ENCODE data around the gene VPS13D. TPM values are rescaled to one million over a fixed set of nuclear protein-coding genes. Genes with fewer than 3 reads are reported as not detected.

The VPS13D gene
- total RNA-seq, 1 donor from 2014 or later, result 77.8 TPM

DNA sequence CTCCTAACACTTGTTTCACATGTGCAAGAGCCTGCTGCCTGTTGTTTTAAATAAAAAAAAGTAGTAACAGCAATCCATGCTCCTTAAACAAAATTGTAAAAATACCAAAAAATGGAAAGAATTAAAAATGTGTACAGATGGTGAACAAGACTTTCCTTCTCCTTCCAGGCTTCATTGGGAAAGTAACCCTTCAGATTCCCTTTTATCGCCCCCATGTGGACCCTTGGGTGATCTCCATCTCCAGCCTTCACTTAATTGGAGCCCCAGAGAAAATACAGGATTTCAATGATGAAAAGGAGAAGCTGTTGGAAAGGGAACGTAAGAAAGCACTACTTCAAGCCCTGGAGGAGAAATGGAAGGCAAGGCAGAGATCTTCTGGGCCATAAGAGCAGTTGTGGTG, 14.2 kb downstream of the VPS13D start:
- no peaks in the 10 kb centered on the region for H3K27me3 Mint-ChIP-seq (ENCODE audit: low read depth)
- no peaks in the 10 kb centered on the region for H3K9me3 Mint-ChIP-seq
- H3K4me3 Mint-ChIP-seq, result no peak overlapping the region
- H3K4me1 Mint-ChIP-seq, result no peaks in the 10 kb centered on the region
- no peak for DNase-seq (ENCODE audit: low spot score in 2 of 2, unreplicated experiment in 2 of 2)
- TF ChIP-seq, protein P1, sequence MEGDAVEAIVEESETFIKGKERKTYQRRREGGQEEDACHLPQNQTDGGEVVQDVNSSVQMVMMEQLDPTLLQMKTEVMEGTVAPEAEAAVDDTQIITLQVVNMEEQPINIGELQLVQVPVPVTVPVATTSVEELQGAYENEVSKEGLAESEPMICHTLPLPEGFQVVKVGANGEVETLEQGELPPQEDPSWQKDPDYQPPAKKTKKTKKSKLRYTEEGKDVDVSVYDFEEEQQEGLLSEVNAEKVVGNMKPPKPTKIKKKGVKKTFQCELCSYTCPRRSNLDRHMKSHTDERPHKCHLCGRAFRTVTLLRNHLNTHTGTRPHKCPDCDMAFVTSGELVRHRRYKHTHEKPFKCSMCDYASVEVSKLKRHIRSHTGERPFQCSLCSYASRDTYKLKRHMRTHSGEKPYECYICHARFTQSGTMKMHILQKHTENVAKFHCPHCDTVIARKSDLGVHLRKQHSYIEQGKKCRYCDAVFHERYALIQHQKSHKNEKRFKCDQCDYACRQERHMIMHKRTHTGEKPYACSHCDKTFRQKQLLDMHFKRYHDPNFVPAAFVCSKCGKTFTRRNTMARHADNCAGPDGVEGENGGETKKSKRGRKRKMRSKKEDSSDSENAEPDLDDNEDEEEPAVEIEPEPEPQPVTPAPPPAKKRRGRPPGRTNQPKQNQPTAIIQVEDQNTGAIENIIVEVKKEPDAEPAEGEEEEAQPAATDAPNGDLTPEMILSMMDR (IDR thresholded peaks at IDR 0.05; ENCODE audit: unreplicated experiment), result no peak
- H3K27ac Mint-ChIP-seq, result no peak overlapping the region
- peaks cover 44% of the 10 kb centered on the region for H3K36me3 Mint-ChIP-seq

DNA sequence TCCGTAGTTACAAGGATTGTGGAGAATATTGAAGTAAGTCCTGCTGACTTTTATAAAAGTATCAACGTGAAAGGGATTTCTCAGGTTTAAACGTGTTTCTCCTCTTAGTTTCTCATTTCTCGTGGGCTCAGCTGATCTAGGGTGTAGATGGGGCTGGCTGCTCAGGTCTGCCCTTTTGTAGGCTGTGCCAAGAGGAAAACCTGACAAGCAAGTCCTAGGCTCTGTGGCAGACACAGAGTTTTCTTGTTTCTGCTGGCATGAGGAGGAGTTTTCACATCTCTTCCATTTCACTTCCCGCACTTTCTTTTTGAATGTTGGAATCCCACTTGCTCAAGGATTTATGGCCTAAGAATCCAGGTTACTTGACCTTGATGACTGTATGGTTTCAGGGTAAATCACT, 14.8 kb downstream of the VPS13D start:
- Mint-ChIP-seq H3K9me3 (no peaks in the 10 kb centered on the region), H3K4me1 (no peaks in the 10 kb centered on the region), H3K4me3 (no peak overlapping the region), H3K27ac (no peak overlapping the region), H3K27me3 (ENCODE audit: low read depth) (no peaks in the 10 kb centered on the region), H3K36me3 (peaks cover 46% of the 10 kb centered on the region)
- DNase-seq (ENCODE audit: low spot score in 2 of 2, unreplicated experiment in 2 of 2), result no peak
- TF ChIP-seq, protein P1 (IDR thresholded peaks at IDR 0.05; ENCODE audit: unreplicated experiment), result no peak

DNA sequence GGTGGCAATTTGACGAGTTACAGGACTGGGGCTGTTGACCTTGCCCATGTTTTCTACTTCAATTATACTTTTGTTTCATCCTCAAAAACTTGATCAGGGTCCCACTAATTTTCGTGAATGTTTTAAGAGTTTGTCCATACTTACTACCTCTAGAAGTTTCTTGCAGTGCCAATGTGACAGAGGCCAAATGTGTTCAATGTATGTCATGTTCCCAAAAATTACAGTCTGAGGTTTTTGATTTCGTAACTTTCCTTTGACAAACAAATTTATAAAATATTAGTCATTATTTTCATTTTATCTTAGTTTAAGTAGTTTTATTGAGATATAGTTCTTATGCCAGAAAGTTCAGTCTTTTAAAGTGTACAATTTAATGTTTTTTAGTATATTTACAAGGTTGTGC, 15.3 kb downstream of the VPS13D start:
- Mint-ChIP-seq H3K9me3 (no peaks in the 10 kb centered on the region), H3K4me1 (no peaks in the 10 kb centered on the region), H3K27me3 (ENCODE audit: low read depth) (no peaks in the 10 kb centered on the region), H3K36me3 (peaks cover 49% of the 10 kb centered on the region), H3K27ac (no peak overlapping the region), H3K4me3 (no peak overlapping the region)
- TF ChIP-seq, protein P1 (IDR thresholded peaks at IDR 0.05; ENCODE audit: unreplicated experiment), result no peak
- DNase-seq (ENCODE audit: low spot score in 2 of 2, unreplicated experiment in 2 of 2), result no peak

DNA sequence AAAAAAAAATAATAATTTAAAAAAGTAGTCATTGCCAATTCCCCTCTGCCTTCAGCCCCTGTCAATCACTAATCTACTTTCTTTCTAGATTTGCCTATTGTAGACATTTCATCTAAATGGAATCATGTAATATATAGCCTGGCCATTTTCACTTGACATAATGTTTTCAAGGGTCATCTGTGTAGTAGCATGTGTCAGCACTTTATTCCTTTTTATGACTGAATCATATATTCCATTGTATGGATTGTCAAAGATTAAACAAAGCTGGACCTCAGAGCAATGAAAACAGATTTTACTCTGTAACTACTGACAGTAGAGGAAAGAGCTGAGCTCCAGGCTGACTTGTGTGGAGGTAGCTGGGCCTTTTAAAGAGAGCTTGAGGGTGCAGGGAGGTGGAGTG, 15.9 kb downstream of the VPS13D start:
- no peak overlapping the region for H3K27ac Mint-ChIP-seq
- peaks cover 54% of the 10 kb centered on the region for H3K36me3 Mint-ChIP-seq
- no peak overlapping the region for H3K4me3 Mint-ChIP-seq
- H3K9me3 Mint-ChIP-seq, result no peaks in the 10 kb centered on the region
- no peak for DNase-seq (ENCODE audit: low spot score in 2 of 2, unreplicated experiment in 2 of 2)
- no peaks in the 10 kb centered on the region for H3K4me1 Mint-ChIP-seq
- TF ChIP-seq, protein P1 (IDR thresholded peaks at IDR 0.05; ENCODE audit: unreplicated experiment), result no peak
- no peaks in the 10 kb centered on the region for H3K27me3 Mint-ChIP-seq (ENCODE audit: low read depth)

DNA sequence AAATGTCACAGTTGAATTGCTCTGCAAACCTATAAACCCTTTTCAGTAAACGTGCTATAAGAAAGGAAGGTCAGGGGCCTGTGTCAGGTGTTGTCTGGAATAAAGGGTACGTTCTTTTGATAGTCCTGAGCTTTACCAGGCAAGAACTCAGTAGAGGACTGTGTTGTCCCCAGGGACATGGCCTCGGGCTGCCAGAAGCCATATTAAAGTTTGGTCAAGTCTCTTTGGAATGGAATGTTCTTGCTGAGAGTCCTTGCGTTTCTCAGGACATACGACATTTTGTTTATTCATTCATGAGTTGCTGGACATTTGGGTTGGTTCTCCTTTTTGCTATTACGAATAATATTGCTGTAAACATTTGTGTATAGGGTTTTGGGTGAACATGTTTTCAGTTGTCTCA, 16.8 kb downstream of the VPS13D start:
- no peaks in the 10 kb centered on the region for H3K9me3 Mint-ChIP-seq
- H3K36me3 Mint-ChIP-seq, result peaks cover 57% of the 10 kb centered on the region
- no peak for DNase-seq (ENCODE audit: low spot score in 2 of 2, unreplicated experiment in 2 of 2)
- no peaks in the 10 kb centered on the region for H3K27me3 Mint-ChIP-seq (ENCODE audit: low read depth)
- no peak overlapping the region for H3K4me3 Mint-ChIP-seq
- TF ChIP-seq, protein P1 (IDR thresholded peaks at IDR 0.05; ENCODE audit: unreplicated experiment), result no peak
- H3K27ac Mint-ChIP-seq, result no peak overlapping the region
- H3K4me1 Mint-ChIP-seq, result peaks cover 5% of the 10 kb centered on the region

DNA sequence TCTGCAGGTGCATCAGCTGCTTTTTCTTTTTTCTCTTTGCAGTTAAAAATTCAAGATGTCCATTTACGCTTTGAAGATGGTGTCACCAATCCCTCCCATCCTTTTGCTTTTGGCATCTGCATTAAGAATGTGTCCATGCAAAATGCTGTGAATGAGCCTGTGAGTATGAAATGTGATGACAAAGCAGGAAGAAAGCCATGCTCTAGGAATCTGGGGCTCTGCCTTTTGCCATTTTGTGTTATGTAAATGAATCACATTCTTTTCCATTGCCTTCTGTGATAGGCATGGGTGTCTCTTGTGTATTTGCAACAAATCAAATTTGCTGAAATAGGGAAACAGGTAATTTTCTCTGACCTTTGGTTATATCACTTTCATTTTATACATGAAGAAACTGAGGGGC, 19.4 kb downstream of the VPS13D start:
- Mint-ChIP-seq H3K27ac (no peak overlapping the region), H3K4me3 (no peak overlapping the region), H3K27me3 (ENCODE audit: low read depth) (no peaks in the 10 kb centered on the region), H3K4me1 (peaks cover 6% of the 10 kb centered on the region), H3K36me3 (peaks cover 53% of the 10 kb centered on the region), H3K9me3 (no peaks in the 10 kb centered on the region)
- no peak for DNase-seq (ENCODE audit: low spot score in 2 of 2, unreplicated experiment in 2 of 2)
- TF ChIP-seq, protein P1 (IDR thresholded peaks at IDR 0.05; ENCODE audit: unreplicated experiment), result no peak

All from mesothelial cell of epicardium (in vitro differentiated cells).